HCT116 (cell line): Measurements from ENCODE around the gene GIN1. TPM values are rescaled to one million over a fixed set of nuclear protein-coding genes. Genes with fewer than 3 reads are reported as not detected.

Experiments
- ATAC-seq: fragments of 200-7000 bp; cut with Tn5 transposase; 2 replicates; pipeline ENCODE4 v1.9.1; 2020; ENCODE audit warnings: mild to moderate bottlenecking, moderate library complexity
- BruUV-seq: library from RNA; stranded (reverse); fragments of 400-500 nt; replicated peaks from 2 replicates; lab custom pipeline; 2021; lab: Mats Ljungman, UMichigan
- CTCF ChIA-PET: fragments of 300-600 bp; sonication (Branson Sonifier 250); formaldehyde crosslinking; loops from one replicate; lab custom pipeline; 2021; ENCODE audit warnings: antibody characterized with exemption; lab: Charles Lee
- POLR2A ChIA-PET: fragments of 300-600, 350-600 bp; sonication (Branson Sonifier 250); formaldehyde crosslinking; loops from one replicate; lab custom pipeline; 2021; ENCODE audit warnings: antibody characterized with exemption; lab: Charles Lee
- RAD21 ChIA-PET, 2 experiments: fragments of 300-600 bp; sonication (Branson Sonifier 250); formaldehyde crosslinking; loops; one replicate each; lab custom pipeline; 2023; ENCODE audit warnings: low total read pairs in 2 of 2; ENCODE audit not compliant: uncharacterized antibody in 2 of 2, unreplicated experiment in 2 of 2, low non-redundant PET in 1 of 2; lab: Charles Lee
- DNase-seq: peaks from one replicate; pipeline ENCODE4 v3.0.0-alpha.2; 2010; ENCODE audit warnings: low read depth, low spot score
- H2AFZ ChIP-seq: fragments of 200-600 bp; shearing (Covaris generic), sonication (generic); 2 replicates; pipeline ENCODE4 v1.6.1; 2017; ENCODE audit warnings: low read depth, mixed run types, mixed read lengths, antibody characterized with exemption, low read length; ENCODE audit not compliant: poor library complexity, severe bottlenecking
- H3K27ac ChIP-seq: 2 replicates; pipeline ENCODE4 v1.5.1; 2012; ENCODE audit warnings: low read depth, low read length
- H3K27me3 ChIP-seq: fragments of 200-600 bp; sonication (generic); 2 replicates; pipeline ENCODE4 v1.6.1; 2016; ENCODE audit warnings: mixed run types, low read length, mixed read lengths; ENCODE audit not compliant: insufficient read depth
- H3K36me3 ChIP-seq, 2 experiments: fragments of 200-500 bp in 1 of 2; fragments of 200-600 bp in 1 of 2; sonication (Bioruptor generic) in 1 of 2; sonication (generic) in 1 of 2; 2 replicates each; pipeline versions ENCODE4 v1.5.1 to v1.6.1; 2014 to 2016; ENCODE audit warnings: low read length in 2 of 2, inconsistent platforms in 1 of 2, mixed read lengths in 1 of 2, mixed run types in 1 of 2; ENCODE audit not compliant: insufficient read depth in 2 of 2, control insufficient read depth in 1 of 2
- H3K4me1 ChIP-seq, 2 experiments: fragments of 200-600 bp in 1 of 2; sonication (generic) in 1 of 2; 2 replicates each; pipeline versions ENCODE4 v1.5.1 to v1.6.1; 2012 to 2017; ENCODE audit warnings: low read length in 2 of 2, inconsistent platforms in 1 of 2, mild to moderate bottlenecking in 1 of 2, mixed read lengths in 1 of 2, mixed run types in 1 of 2, moderate library complexity in 1 of 2; ENCODE audit not compliant: insufficient read depth in 2 of 2, control insufficient read depth in 1 of 2
- H3K4me2 ChIP-seq: fragments of 200-600 bp; sonication (generic); 2 replicates; pipeline ENCODE4 v1.6.1; 2017; ENCODE audit warnings: mixed run types, low read length, mixed read lengths
- H3K4me3 ChIP-seq, 2 experiments: fragments of 200-600 bp in 1 of 2; sonication (generic) in 1 of 2; replicated peaks in 1 of 2; 2 replicates each; pipeline ENCODE4 v1.5.1; 2011 to 2016; ENCODE audit warnings: low read length in 2 of 2, control low read depth in 1 of 2, low read depth in 1 of 2, mild to moderate bottlenecking in 1 of 2, mixed read lengths in 1 of 2, mixed run types in 1 of 2
- H3K79me2 ChIP-seq: fragments of 200-600 bp; sonication (generic); 2 replicates; pipeline ENCODE4 v1.6.1; 2017; ENCODE audit warnings: mild to moderate bottlenecking, mixed run types, low read length, moderate library complexity, mixed read lengths; ENCODE audit not compliant: insufficient read depth
- H3K9ac ChIP-seq: fragments of 200-600 bp; sonication (generic); 2 replicates; pipeline ENCODE4 v1.6.1; 2016; ENCODE audit warnings: low read length, mixed read lengths
- H3K9me2 ChIP-seq: fragments of 200-600 bp; sonication (generic), shearing (Covaris generic); 2 replicates; pipeline ENCODE4 v1.6.1; 2017; ENCODE audit warnings: mixed run types, mild to moderate bottlenecking, moderate library complexity; ENCODE audit not compliant: insufficient read depth
- H3K9me3 ChIP-seq, 2 experiments: fragments of 200-500 bp in 1 of 2; fragments of 200-600 bp in 1 of 2; sonication (Bioruptor generic) in 1 of 2; sonication (generic) in 1 of 2; 2 replicates each; pipeline ENCODE4 v1.6.1; 2014 to 2017; ENCODE audit warnings: low read length in 2 of 2, mixed read lengths in 2 of 2, inconsistent platforms in 1 of 2, low read depth in 1 of 2, mild to moderate bottlenecking in 1 of 2, mixed run types in 1 of 2, moderate library complexity in 1 of 2; ENCODE audit not compliant: control insufficient read depth in 1 of 2, insufficient read depth in 1 of 2
- H4K20me1 ChIP-seq: fragments of 200-600 bp; sonication (generic), shearing (Covaris generic); 2 replicates; pipeline ENCODE4 v1.6.1; 2017; ENCODE audit warnings: mixed run types, mild to moderate bottlenecking, moderate library complexity; ENCODE audit not compliant: insufficient read depth
- ATF3 ChIP-seq: IDR thresholded peaks from 2 replicates; pipeline ENCODE4 v1.6.1; 2012
- CBX3 ChIP-seq: IDR thresholded peaks from 2 replicates; pipeline ENCODE4 v1.6.1; 2012; ENCODE audit warnings: low read depth
- CTCF ChIP-seq, 3 experiments: fragments of 200-600 bp in 1 of 3; sonication (generic) in 1 of 3; IDR thresholded peaks in 2 of 3; conservative IDR thresholded peaks in 1 of 3; 2 replicates each; pipeline ENCODE4 v1.5.1; 2012 to 2017; ENCODE audit warnings: low read depth in 2 of 3, low read length in 2 of 3, antibody characterized with exemption in 1 of 3, borderline replicate concordance in 1 of 3, control low read depth in 1 of 3, mild to moderate bottlenecking in 1 of 3, mixed read lengths in 1 of 3, mixed run types in 1 of 3, moderate library complexity in 1 of 3; ENCODE audit not compliant: insufficient read depth in 1 of 3
- ELF1 ChIP-seq: IDR thresholded peaks from 2 replicates; pipeline ENCODE4 v1.6.1; 2012; ENCODE audit warnings: low read depth, borderline replicate concordance
- EZH2 ChIP-seq: fragments of 200-600 bp; sonication (generic); IDR thresholded peaks from 2 replicates; pipeline ENCODE4 v1.6.1; 2017; ENCODE audit warnings: antibody characterized with exemption, mixed run types
- JUND ChIP-seq: IDR thresholded peaks from 2 replicates; pipeline ENCODE4 v1.6.1; 2012
- MAX ChIP-seq: IDR thresholded peaks from 2 replicates; pipeline ENCODE4 v1.6.1; 2012
- TCF7L2 ChIP-seq: IDR thresholded peaks from 2 replicates; pipeline ENCODE4 v1.7.0; 2011; ENCODE audit warnings: borderline replicate concordance, inconsistent platforms; ENCODE audit not compliant: insufficient read depth, insufficient read length; ENCODE audit errors: extremely low read depth
- YY1 ChIP-seq: IDR thresholded peaks from 2 replicates; pipeline ENCODE4 v1.6.1; 2011; ENCODE audit warnings: low read length, low read depth, moderate library complexity, mild to moderate bottlenecking; ENCODE audit not compliant: insufficient replicate concordance; ENCODE audit errors: extremely low read depth
- ZBTB33 ChIP-seq: IDR thresholded peaks from 2 replicates; pipeline ENCODE4 v1.6.1; 2011; ENCODE audit warnings: mild to moderate bottlenecking, low read length, moderate library complexity; ENCODE audit not compliant: insufficient replicate concordance; ENCODE audit errors: extremely low read depth
- ZFX ChIP-seq: fragments of 450-650 bp; IDR thresholded peaks from 2 replicates; pipeline ENCODE4 v1.6.1; 2017
- intact Hi-C: fragments of 100-400 bp; cut with micrococcal nuclease; formaldehyde crosslinking; loops from 2 replicates; pipeline ENCODE4 v1.10.0; 2022
- total RNA-seq: library from RNA; stranded (reverse); gene quantifications from one replicate; pipeline ENCODE4 v1.2.1, GENCODE V29; 2021; ENCODE audit not compliant: unreplicated experiment

The GIN1 gene
- total RNA-seq, 1 experiment from 2014 or later = 11.0 TPM

GRCh38 chr5:103151156-103151555 is 31.2 kb upstream of the GIN1 start:
- TF ChIP-seq ELF1 (no peak), YY1 (no peak), CBX3 (no peak)
- TF ChIP-seq, all 23 proteins: peak for 0

GRCh38 chr5:103148213-103148612 is 28.3 kb upstream of the GIN1 start:
- Histone ChIP-seq H3K27me3 (no peaks in the 10 kb centered on the region), H3K4me1 (no peaks in the 10 kb centered on the region), H2AFZ (no peak overlapping the region), H3K4me2 (no peak overlapping the region), H3K4me3 (no peak overlapping the region), H3K36me3 (peaks cover 0 to 2% of the 10 kb centered on the region in 2 experiments; a peak in 1 of 4 replicates), H3K79me2 (no peaks in the 10 kb centered on the region), H3K9me3 (no peaks in the 10 kb centered on the region; a peak in 1 of 4 replicates), H3K9ac (no peak overlapping the region), H4K20me1 (no peaks in the 10 kb centered on the region), H3K27ac (no peak overlapping the region), H3K9me2 (no peaks in the 10 kb centered on the region)
- intact Hi-C loops = no loop called here
- DNase-seq (no peak), ATAC-seq (no peak)
- ChIA-PET POLR2A (no interaction called here), CTCF (no interaction called here), RAD21 (no interaction called here)
- BruUV-seq = no TSS peak
- TF ChIP-seq ZBTB33 = no peak
- TF ChIP-seq ATF3 = no peak
- no peak for TF ChIP-seq TCF7L2
- no peak for TF ChIP-seq ELF1
- TF ChIP-seq CBX3 = no peak
- TF ChIP-seq ZFX = no peak
- TF ChIP-seq MAX = no peak
- no peak for TF ChIP-seq CTCF (IDR thresholded peaks at IDR 0.05 in 2 of 3, conservative IDR thresholded peaks at IDR 0.05 in 1 of 3; ENCODE audit: borderline replicate concordance in 1 of 3, insufficient read depth in 1 of 3, low read depth in 2 of 3, low read length in 2 of 3)
- no peak for TF ChIP-seq JUND
- TF ChIP-seq EZH2 = no peak

More at GRCh38 chr5:103151156-103151555, 31.2 kb upstream of the GIN1 start:
- ChIA-PET CTCF (no interaction called here), RAD21 (no interaction called here), POLR2A (no interaction called here)
- no peaks in the 10 kb centered on the region for H4K20me1 ChIP-seq
- no peak overlapping the region for H2AFZ ChIP-seq
- no TSS peak for BruUV-seq
- intact Hi-C loops = no loop called here
- H3K36me3 ChIP-seq = peaks cover 2 to 5% of the 10 kb centered on the region in 2 experiments; a peak in 3 of 4 replicates
- H3K27me3 ChIP-seq = no peaks in the 10 kb centered on the region
- H3K9me3 ChIP-seq = no peaks in the 10 kb centered on the region; a peak in 1 of 4 replicates
- H3K4me3 ChIP-seq = no peak overlapping the region
- no peak for DNase-seq
- no peak overlapping the region for H3K9ac ChIP-seq
- H3K79me2 ChIP-seq = no peaks in the 10 kb centered on the region
- H3K4me2 ChIP-seq = no peak overlapping the region
- no peaks in the 10 kb centered on the region for H3K9me2 ChIP-seq
- H3K4me1 ChIP-seq = no peaks in the 10 kb centered on the region
- no peak for ATAC-seq
- no peak overlapping the region for H3K27ac ChIP-seq
